ENCODE data around the gene KLHL26.
A peak's percentile ranks its signal among the peaks of the same experiment; 100 is the strongest.
"Not testable (repeated sequence)": the region's sequence is repeated elsewhere in the genome, so short reads cannot be mapped to it uniquely, and the experiment has no call there.

The KLHL26 gene

GRCh38 chr19:18665771-18666202 lies 29.0 kb downstream of the KLHL26 start:
- DNase-seq (ENCODE audit: low read depth), result no peak

DNA sequence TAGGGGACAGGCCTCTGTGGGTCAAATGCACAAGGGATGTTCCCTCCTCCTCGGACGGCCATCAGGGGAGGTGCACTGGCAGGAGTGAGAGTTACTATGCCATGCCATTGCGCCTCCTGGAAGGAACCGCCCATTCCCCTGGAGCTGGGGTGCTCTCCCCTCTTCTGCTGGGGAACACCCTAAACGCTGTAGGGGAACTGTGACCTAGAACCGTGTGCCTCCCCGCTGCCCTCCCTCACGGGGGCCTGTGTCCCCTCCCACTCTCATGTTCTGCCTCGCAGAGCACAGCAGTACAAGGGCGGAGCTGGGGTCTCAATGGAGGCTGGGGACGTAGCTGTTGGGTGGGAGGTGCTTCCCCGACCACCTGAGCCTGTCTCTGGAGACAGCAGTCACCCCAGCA lies 29.5 kb downstream of the KLHL26 start:
- no peak for DNase-seq (ENCODE audit: low read depth)

DNA sequence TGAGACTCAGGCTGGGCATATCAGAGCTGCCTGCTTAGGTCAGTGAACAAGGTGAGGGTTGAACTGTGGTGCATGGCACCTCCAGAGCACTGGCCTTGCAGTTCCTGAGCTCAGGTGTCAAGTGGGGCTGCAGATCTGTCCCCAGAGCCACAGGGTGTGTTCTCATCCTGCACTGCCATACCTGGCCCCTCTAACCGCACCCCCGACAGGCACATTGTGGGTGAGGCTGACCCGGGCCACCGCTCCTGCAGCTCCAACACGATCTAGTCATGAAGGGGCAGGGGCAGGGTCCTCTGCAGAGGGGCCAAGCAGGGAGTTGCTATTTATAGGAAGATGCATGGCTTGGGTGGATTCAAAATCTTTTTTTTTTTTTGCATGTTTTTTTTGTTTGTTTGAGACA lies 30.0 kb downstream of the KLHL26 start:
- DNase-seq (ENCODE audit: low read depth), result no peak

- no peak for DNase-seq (ENCODE audit: low read depth)
Observed at GRCh38 chr19:18667531-18668251, 30.9 kb downstream of the KLHL26 start.

DNA sequence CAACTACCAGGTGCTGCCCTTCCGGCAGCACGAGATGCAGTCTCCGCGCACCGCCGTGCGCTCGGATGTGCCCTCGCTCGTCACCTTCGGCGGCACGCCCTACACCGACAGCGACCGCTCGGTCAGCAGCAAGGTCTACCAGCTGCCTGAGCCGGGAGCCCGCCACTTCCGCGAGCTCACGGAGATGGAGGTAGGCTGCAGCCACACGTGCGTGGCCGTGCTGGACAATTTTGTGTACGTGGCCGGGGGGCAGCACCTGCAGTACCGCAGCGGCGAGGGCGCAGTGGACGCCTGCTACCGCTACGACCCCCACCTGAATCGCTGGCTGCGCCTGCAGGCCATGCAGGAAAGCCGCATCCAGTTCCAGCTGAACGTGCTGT lies 31.4 kb downstream of the KLHL26 start:
- DNase-seq (ENCODE audit: low read depth), result no peak

DNA sequence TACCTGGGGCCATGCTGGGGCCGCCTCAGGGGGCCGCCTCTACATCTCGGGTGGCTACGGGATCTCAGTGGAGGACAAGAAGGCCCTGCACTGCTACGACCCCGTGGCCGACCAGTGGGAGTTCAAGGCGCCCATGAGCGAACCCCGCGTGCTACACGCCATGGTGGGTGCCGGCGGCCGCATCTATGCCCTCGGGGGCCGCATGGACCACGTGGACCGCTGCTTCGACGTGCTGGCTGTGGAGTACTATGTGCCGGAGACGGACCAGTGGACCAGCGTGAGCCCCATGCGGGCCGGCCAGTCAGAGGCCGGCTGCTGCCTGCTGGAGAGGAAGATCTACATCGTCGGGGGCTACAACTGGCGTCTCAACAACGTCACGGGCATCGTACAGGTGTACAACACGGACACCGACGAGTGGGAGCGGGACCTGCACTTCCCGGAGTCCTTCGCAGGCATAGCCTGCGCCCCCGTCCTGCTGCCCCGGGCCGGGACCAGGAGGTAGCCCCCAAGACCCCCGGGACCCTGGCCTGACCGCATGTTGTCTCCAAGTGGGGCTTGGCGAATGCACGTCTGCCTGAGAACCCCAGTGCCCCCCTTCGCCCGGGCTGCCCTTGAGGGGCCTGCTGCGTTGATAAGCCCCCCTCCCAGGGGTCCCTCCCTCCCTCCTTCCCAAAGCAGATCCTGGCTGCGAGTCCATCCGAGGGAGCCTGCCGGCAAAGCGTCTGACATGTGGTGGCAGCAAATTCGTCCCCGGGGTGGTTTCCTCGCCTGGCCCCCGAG lies 32.1 kb downstream of the KLHL26 start:
- DNase-seq (ENCODE audit: low read depth), result no peak

GRCh38 chr19:18669524-18669817 lies 32.6 kb downstream of the KLHL26 start:
- no peak for DNase-seq (ENCODE audit: low read depth)

- no peak for DNase-seq (ENCODE audit: low read depth)
Observed at GRCh38 chr19:18669883-18670282, 33.1 kb downstream of the KLHL26 start.

- no peak for DNase-seq (ENCODE audit: low read depth)
Observed at GRCh38 chr19:18670312-18670711, 33.5 kb downstream of the KLHL26 start.

DNA sequence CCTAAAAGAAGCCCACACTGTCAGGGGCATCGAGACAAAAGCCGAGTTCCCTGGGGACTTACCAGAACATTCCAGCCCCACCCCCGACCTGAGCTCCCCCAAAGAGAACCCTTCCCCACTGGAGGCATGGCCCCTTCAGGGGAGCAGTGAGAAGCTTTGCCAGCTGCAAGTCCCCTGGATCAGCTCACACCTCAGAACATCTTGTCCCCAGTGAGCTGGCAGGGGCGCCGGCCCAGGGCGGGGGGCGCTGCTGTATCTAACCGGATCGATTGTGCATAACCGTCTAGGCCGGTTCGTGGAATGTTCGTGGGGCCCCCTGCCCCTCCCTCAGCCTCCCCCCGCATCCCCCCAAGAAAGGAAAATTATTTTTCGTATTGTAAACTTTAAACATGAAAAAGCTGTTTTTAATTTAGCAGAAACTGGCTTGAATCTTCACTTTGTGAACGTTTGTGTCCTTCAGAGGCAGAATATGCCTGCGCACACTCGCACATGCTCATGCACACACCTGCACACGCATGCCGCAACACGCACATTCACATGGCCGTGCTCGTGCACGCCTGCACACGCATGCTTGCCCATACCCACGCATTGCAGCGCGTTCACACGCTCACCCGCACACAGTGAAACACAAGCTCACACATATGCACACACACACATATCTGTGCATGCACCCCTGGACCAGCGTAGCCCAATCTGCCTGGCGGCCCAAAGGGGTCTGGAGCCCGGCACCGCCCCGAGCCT lies 34.6 kb downstream of the KLHL26 start:
- DNase-seq (ENCODE audit: low read depth), result no peak

GRCh38 chr19:18672044-18672451 lies 35.2 kb downstream of the KLHL26 start:
- no peak for DNase-seq (ENCODE audit: low read depth)

- no peak for DNase-seq (ENCODE audit: low read depth)
Observed at GRCh38 chr19:18672606-18673337, 35.9 kb downstream of the KLHL26 start.

DNA sequence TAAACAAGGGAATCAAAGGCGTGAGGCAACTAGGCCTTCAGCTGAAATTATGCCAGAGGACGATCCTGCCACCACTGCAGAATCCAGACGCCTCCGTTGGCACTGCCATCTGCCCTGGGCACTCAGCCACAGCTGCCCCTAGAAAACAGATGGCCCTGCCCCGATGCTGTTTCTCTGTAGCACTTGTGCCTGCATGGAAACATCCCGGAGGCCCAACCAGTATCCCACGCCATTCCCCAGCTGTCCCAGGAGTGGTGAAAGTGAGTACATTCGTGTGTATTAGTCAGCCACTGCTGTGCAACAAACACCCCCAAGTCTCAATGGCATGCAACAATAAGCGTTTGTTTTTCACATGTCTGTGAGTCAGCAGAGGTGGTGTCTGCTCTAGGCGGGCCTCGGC lies 37.8 kb downstream of the KLHL26 start:
- DNase-seq (ENCODE audit: low read depth), result no peak

DNA sequence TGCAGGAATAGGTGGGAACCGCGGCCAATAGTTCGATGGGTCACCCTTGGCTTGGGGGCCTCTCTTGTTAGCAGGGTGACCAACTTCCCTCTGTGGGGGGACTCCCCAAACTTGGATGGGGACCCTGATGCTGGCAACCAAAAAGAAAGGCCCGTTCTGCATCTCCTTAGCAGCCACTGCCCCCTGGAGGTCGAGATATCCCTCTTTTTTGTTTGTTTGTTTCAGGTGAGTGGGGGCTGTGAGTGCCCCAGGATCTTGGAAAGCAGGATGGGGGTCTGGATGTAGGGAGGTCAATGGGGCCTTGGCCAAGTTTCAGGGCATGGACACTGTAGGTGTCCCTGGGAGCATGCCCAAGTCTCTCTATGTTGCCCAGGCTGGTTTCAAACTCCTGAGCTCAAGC lies 39.0 kb downstream of the KLHL26 start:
- DNase-seq (ENCODE audit: low read depth), result no peak

DNA sequence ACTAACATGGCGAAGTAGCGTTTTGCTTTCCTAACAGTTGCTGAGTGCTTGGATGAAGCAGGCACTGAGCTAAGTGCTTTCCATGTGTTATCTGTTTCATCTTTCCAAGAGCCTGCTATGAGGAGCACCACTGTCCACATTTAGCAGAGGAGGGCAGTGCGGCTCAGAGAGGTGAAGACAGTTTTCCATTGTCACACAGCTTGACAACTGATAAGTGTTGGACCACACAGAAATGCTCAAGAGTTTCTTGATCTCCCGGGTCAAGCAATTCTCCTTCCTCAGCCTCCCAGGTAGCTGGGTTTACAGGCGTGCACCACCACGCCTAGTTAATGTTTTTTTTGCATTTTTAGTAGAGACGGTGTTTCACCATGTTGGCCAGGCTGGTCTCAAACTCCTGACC lies 39.9 kb downstream of the KLHL26 start:
- no peak for DNase-seq (ENCODE audit: low read depth)

GRCh38 chr19:18677156-18677555 lies 40.3 kb downstream of the KLHL26 start:
- DNase-seq (ENCODE audit: low read depth), result no peak

DNA sequence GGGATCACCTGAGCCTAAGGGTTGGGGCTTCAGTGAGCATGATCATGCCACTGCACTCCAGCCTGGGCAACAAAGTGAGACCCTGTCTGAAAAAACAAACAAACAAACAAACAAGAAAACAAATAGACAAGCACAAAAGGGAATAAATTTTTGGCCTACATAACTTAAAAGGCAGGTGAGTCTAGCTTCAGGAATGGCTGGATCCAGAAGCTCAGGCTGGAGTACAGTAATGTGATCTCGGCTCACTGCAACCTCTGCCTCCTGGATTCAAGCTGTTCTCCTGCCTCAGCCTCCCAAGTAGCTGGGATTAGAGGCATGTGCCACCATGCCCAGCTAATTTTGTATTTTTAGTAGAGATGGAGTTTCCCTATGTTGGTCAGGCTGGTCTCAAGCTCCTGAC lies 43.3 kb downstream of the KLHL26 start:
- not testable (repeated sequence) for DNase-seq (ENCODE audit: low read depth)

DNA sequence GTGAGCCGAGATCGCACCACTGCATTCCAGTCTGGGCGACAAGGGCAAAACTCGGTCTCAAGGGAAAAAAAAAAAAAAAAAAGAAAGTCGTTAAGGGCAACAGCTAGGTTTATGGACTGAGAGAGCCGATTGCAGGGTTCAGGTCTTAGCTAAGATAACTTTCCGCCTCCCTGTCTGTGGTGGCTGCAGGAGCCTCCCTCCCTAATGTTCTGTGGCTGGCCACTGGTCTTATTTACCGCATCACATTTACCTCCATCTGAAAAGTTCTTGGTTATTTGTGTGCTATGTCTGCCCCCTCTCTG lies 45.9 kb downstream of the KLHL26 start:
- no peak for DNase-seq (ENCODE audit: low read depth)

GRCh38 chr19:18683109-18683957 lies 46.5 kb downstream of the KLHL26 start, which contains the start of gene CRTC1:
Gene CRTC1, plus strand, starts transcription at chr19:18683680. Its CDS starts 23 bp downstream, at chr19:18683703.
- peak; percentile 88 for DNase-seq (ENCODE audit: low read depth)

- DNase-seq (ENCODE audit: low read depth), result no peak
Observed at GRCh38 chr19:18683958-18684641, 47.3 kb downstream of the KLHL26 start.

- no peak for DNase-seq (ENCODE audit: low read depth)
Observed at GRCh38 chr19:18684642-18684993, 47.8 kb downstream of the KLHL26 start.

Data from activated gamma-delta T cell treated with anti-CD3 and anti-CD28 coated beads, Interleukin-2, amount 50 U/mL, for 16 hours (primary cell).